ENCODE data around the gene RBM28. TPM values are rescaled to one million over a fixed set of nuclear protein-coding genes. Genes with fewer than 3 reads are reported as not detected.

Gene RBM28
- total RNA-seq, 1 experiment from 2014 or later = 49.3 TPM

DNA sequence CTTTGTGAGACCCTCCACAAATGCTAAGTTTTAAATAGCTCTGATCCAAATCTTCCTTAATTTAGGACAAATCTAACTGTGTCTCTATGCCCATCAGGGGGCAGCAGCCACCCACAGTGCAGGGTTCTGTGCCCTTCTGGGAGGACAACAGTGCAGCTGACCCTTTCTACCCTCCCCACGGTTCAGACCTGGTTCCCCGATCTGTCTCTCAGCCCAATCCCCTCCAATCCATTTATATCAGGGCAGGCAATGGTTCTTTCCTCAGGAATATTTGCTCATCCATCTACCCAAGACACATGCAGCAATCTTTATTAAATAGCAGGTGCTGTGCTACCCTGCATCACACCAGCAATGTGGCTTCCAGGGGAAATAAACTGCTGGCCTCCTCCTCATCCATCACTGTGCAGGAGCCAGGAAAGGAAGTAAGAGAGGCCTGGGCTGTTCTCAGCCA lies 4.0 kb upstream of the RBM28 start:
- Mint-ChIP-seq H3K4me1 (ENCODE audit: low read depth, unreplicated experiment) (peaks cover 5% of the 10 kb centered on the region), H3K9me3 (ENCODE audit: low read depth, unreplicated experiment) (no peaks in the 10 kb centered on the region), H3K27me3 (ENCODE audit: unreplicated experiment) (peaks cover 49% of the 10 kb centered on the region), H3K27ac (ENCODE audit: unreplicated experiment) (no peak overlapping the region), H3K36me3 (ENCODE audit: insufficient read depth, unreplicated experiment) (peaks cover 12% of the 10 kb centered on the region), H3K4me3 (ENCODE audit: low read depth, unreplicated experiment) (no peak overlapping the region)
- TF ChIP-seq, protein P1, sequence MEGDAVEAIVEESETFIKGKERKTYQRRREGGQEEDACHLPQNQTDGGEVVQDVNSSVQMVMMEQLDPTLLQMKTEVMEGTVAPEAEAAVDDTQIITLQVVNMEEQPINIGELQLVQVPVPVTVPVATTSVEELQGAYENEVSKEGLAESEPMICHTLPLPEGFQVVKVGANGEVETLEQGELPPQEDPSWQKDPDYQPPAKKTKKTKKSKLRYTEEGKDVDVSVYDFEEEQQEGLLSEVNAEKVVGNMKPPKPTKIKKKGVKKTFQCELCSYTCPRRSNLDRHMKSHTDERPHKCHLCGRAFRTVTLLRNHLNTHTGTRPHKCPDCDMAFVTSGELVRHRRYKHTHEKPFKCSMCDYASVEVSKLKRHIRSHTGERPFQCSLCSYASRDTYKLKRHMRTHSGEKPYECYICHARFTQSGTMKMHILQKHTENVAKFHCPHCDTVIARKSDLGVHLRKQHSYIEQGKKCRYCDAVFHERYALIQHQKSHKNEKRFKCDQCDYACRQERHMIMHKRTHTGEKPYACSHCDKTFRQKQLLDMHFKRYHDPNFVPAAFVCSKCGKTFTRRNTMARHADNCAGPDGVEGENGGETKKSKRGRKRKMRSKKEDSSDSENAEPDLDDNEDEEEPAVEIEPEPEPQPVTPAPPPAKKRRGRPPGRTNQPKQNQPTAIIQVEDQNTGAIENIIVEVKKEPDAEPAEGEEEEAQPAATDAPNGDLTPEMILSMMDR (IDR thresholded peaks at IDR 0.05; ENCODE audit: unreplicated experiment) = peak; percentile 56
- intact Hi-C loops (cut with micrococcal nuclease; ENCODE audit: unreplicated experiment) = loop anchor here (1.0 kb wide), 1 partner anchor 40 kb away; no protein-coding TSS in a partner anchor
- peak; percentile 66 for DNase-seq
- CTCF ChIA-PET = interaction anchor here (0.6 to 2.7 kb wide), 9 partner anchors 10 to 112 kb away, joined by 3 to 60 read pairs (median 6); no protein-coding TSS in a partner anchor
- no TSS peak for BruUV-seq (replicated peaks)

DNA sequence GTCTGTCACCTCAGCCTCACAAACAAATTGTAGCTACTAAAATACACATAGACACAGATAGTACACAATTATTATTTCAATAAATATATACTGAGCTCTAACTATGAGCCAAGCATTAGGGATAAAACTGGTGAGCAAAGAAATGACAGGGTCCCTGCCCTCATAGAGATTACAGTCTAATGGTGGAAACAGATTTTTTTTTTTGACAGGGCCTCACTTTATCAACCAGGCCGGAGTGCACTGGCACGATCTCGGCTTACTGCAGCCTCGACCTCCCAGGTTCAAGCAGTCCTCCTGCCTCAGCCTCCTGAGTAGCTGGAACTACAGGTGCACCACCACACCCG lies 695 bp upstream of the RBM28 start:
- H3K4me1 Mint-ChIP-seq (ENCODE audit: low read depth, unreplicated experiment) = peaks cover 10% of the 10 kb centered on the region
- H3K36me3 Mint-ChIP-seq (ENCODE audit: insufficient read depth, unreplicated experiment) = peaks cover 15% of the 10 kb centered on the region
- no TSS peak for BruUV-seq (replicated peaks)
- DNase-seq = no peak
- H3K4me3 Mint-ChIP-seq (ENCODE audit: low read depth, unreplicated experiment) = no peak overlapping the region
- no peaks in the 10 kb centered on the region for H3K9me3 Mint-ChIP-seq (ENCODE audit: low read depth, unreplicated experiment)
- H3K27ac Mint-ChIP-seq (ENCODE audit: unreplicated experiment) = no peak overlapping the region
- TF ChIP-seq, protein P1 (IDR thresholded peaks at IDR 0.05; ENCODE audit: unreplicated experiment) = no peak
- CTCF ChIA-PET = interaction anchor here (0.5 to 1.5 kb wide), 3 partner anchors 9 to 546 kb away, joined by 3 to 11 read pairs (median 4); no protein-coding TSS in a partner anchor
- H3K27me3 Mint-ChIP-seq (ENCODE audit: unreplicated experiment) = peaks cover 26% of the 10 kb centered on the region
- intact Hi-C loops (cut with micrococcal nuclease; ENCODE audit: unreplicated experiment) = no loop called here

DNA sequence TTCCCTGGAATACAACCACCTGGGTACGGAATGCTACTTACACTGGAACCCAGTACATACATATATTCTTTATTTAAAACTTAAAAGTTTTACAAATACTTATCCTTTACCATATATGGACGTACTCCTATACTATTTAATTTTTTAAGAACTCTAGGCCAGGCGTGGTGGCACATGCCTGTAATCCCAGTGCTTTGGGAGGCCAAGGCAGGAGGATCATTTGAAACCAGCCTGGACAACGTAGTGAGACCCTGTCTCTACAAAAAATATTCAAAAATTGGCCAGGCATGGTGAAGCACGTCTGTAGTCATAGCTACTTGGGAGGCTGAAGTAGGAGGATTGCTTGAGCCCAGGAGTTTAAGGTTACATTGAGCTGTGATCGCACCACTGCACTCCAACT lies 2.0 kb downstream of the RBM28 start:
- CTCF ChIA-PET = no interaction called here
- Mint-ChIP-seq H3K4me1 (ENCODE audit: low read depth, unreplicated experiment) (peaks cover 10% of the 10 kb centered on the region), H3K27me3 (ENCODE audit: unreplicated experiment) (no peaks in the 10 kb centered on the region), H3K27ac (ENCODE audit: unreplicated experiment) (no peak overlapping the region), H3K36me3 (ENCODE audit: insufficient read depth, unreplicated experiment) (peaks cover 22% of the 10 kb centered on the region), H3K9me3 (ENCODE audit: low read depth, unreplicated experiment) (no peaks in the 10 kb centered on the region), H3K4me3 (ENCODE audit: low read depth, unreplicated experiment) (no peak overlapping the region)
- intact Hi-C loops (cut with micrococcal nuclease; ENCODE audit: unreplicated experiment) = no loop called here
- BruUV-seq (replicated peaks) = no TSS peak
- no peak for DNase-seq
- TF ChIP-seq, protein P1 (IDR thresholded peaks at IDR 0.05; ENCODE audit: unreplicated experiment) = no peak

DNA sequence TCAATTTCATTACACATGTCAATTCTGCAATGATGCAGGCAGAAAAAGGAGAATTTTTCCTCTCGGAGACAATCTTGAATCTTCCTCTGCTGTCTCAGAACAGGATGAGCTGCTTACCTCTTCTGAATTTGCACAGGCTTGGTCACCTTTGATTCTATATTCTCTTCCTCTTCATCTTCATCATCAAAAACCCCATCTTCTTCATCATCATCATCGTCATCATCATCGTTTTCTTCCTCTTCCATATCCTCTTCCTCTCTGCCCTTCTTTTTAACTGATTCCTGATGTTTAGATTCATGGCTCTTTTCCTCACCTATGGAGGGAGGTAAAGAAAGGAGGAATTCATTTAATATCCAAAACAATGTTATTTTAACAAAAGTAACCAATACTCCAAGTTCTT lies 8.0 kb downstream of the RBM28 start:
- CTCF ChIA-PET = no interaction called here
- H3K4me3 Mint-ChIP-seq (ENCODE audit: low read depth, unreplicated experiment) = no peak overlapping the region
- intact Hi-C loops (cut with micrococcal nuclease; ENCODE audit: unreplicated experiment) = no loop called here
- TF ChIP-seq, protein P1 (IDR thresholded peaks at IDR 0.05; ENCODE audit: unreplicated experiment) = no peak
- BruUV-seq (replicated peaks) = no TSS peak
- peaks cover 30% of the 10 kb centered on the region for H3K36me3 Mint-ChIP-seq (ENCODE audit: insufficient read depth, unreplicated experiment)
- H3K9me3 Mint-ChIP-seq (ENCODE audit: low read depth, unreplicated experiment) = no peaks in the 10 kb centered on the region
- H3K4me1 Mint-ChIP-seq (ENCODE audit: low read depth, unreplicated experiment) = no peaks in the 10 kb centered on the region
- DNase-seq = no peak
- H3K27me3 Mint-ChIP-seq (ENCODE audit: unreplicated experiment) = no peaks in the 10 kb centered on the region
- H3K27ac Mint-ChIP-seq (ENCODE audit: unreplicated experiment) = no peak overlapping the region
